GM18499 (cell line): Measurements from ENCODE around the gene RFNG.

ENCODE experiments used
- ATAC-seq: cut with Tn5 transposase; IDR thresholded peaks from one replicate; pipeline ENCODE4 v1.9.1; 2021; ENCODE audit warnings: moderate number of reproducible peaks; ENCODE audit not compliant: insufficient read depth, unreplicated experiment

The RFNG gene

GRCh38 chr17:82061047-82061925, 9.7 kb upstream of the RFNG start:
- ATAC-seq = no peak

GRCh38 chr17:82060614-82061013, 9.0 kb upstream of the RFNG start:
- no peak for ATAC-seq

GRCh38 chr17:82060001-82060380, 8.4 kb upstream of the RFNG start:
- no peak for ATAC-seq

- ATAC-seq = no peak
Observed at GRCh38 chr17:82059272-82060000, 7.8 kb upstream of the RFNG start.

- no peak for ATAC-seq
Observed at GRCh38 chr17:82058855-82059249, 7.2 kb upstream of the RFNG start.

- ATAC-seq = no peak
Observed at GRCh38 chr17:82058230-82058854, 6.7 kb upstream of the RFNG start.

- no peak for ATAC-seq
Observed at GRCh38 chr17:82056729-82057621, 5.4 kb upstream of the RFNG start.

GRCh38 chr17:82055965-82056728, 4.5 kb upstream of the RFNG start:
- ATAC-seq = no peak

- ATAC-seq = no peak
Observed at GRCh38 chr17:82055023-82055964, 3.7 kb upstream of the RFNG start.

- ATAC-seq = no peak
Observed at GRCh38 chr17:82054351-82055022, 2.9 kb upstream of the RFNG start.

- ATAC-seq = no peak
Observed at GRCh38 chr17:82053556-82054263, 2.1 kb upstream of the RFNG start.

- ATAC-seq = no peak
Observed at GRCh38 chr17:82053130-82053529, 1.5 kb upstream of the RFNG start.

- ATAC-seq = no peak
Observed at GRCh38 chr17:82052638-82053059, 1.0 kb upstream of the RFNG start.

- ATAC-seq = no peak
Observed at GRCh38 chr17:82050761-82051641, 610 bp downstream of the RFNG start.

- no peak for ATAC-seq
Observed at GRCh38 chr17:82050152-82050760, 1.4 kb downstream of the RFNG start.

- ATAC-seq = no peak
Observed at GRCh38 chr17:82049521-82049971, 2.1 kb downstream of the RFNG start.
